Amniotic stem cell (primary cell): ENCODE measurements around the gene FAM227B.
A peak's percentile ranks its signal among the peaks of the same experiment; 100 is the strongest.
"Not testable (repeated sequence)": the region's sequence is repeated elsewhere in the genome, so short reads cannot be mapped to it uniquely, and the experiment has no call there.

Source experiments
- DNase-seq: peaks from one replicate; lab custom pipeline; 2025; lab: John Stamatoyannopoulos, UW

The FAM227B gene

GRCh38 chr15:49372366-49372765 is 248.3 kb downstream of the FAM227B start:
- DNase-seq = no peak

DNA sequence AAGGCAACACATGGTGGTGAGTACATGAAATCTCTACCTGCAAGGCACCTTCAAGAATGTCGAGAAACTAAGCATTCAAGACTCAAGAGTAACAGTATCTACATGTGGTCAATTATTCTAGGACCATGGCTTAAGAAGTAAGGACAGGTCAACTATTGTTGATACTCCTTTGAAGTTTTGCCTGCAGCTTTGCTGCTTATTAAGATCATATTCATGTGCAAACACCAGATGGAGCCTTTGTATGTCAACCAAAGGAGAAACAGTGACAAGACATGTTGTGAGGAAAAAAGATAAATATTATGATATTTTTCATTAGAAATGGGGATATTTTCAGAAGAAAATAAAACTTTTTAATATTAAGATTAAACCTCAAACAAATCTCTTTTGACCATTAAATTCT is 249.8 kb downstream of the FAM227B start:
- DNase-seq = no peak

GRCh38 chr15:49366496-49366895 is 254.1 kb downstream of the FAM227B start:
- no peak for DNase-seq

GRCh38 chr15:49361370-49361769 is 259.2 kb downstream of the FAM227B start:
- DNase-seq = no peak

DNA sequence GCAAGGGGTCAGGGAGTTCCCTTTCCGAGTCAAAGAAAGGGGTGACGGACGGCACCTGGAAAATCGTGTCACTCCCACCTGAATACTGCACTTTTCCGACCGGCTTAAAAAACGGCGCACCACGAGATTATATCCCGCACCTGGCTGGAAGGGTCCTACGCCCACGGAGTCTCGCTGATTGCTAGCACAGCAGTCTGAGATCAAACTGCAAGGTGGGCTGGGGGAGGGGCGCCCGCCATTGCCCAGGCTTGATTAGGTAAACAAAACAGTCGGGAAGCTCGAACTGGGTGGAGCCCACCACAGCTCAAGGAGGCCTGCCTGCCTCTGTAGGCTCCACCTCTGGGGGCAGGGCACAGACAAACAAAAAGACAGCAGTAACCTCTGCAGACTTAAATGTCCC is 266.2 kb downstream of the FAM227B start:
- DNase-seq = not testable (repeated sequence)

GRCh38 chr15:49343546-49343945 is 277.1 kb downstream of the FAM227B start:
- DNase-seq = no peak

DNA sequence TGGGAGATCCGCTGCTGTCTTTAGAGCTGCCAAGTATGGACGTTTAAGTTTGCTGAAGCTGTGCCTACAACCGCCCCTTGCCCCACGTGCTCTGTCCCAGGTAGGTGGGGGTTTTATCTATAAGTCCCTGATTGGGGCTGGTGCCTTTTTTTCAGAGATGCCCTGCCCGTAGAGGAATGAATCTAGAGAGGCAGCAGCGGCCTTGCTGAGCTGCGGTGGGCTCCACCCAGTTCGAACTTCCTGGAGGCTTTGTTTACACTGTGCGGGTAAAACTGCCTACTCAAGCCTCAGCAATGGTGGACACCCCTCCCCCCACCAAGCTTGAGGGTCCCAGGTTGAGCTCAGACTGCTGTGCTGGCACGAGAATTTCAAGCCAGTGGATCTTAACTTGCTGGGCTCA is 281.0 kb downstream of the FAM227B start:
- DNase-seq = no peak

DNA sequence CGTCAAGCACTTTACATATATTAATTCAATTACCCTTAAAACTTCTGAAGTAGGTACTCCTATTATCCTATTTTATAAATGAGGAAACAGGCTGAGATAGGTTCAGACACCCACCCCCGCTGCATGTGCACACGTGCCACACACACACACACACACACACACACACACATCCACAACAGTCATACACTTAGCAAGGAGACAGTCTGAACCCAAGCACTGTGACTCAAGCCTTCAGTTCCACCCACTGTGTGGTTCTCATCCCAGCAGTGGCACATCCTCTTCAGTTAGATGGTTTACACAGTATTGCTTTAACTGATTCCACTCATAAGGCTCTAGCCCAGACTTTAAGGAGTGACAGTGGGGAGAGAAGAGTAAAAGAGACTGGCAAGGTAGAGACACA is 288.7 kb downstream of the FAM227B start:
- DNase-seq = no peak

- DNase-seq = no peak
These were observed 289.2 kb downstream of the FAM227B start for GRCh38 chr15:49331442-49331841.

- DNase-seq = no peak
These were observed 290.5 kb downstream of the FAM227B start for GRCh38 chr15:49330166-49330565.

DNA sequence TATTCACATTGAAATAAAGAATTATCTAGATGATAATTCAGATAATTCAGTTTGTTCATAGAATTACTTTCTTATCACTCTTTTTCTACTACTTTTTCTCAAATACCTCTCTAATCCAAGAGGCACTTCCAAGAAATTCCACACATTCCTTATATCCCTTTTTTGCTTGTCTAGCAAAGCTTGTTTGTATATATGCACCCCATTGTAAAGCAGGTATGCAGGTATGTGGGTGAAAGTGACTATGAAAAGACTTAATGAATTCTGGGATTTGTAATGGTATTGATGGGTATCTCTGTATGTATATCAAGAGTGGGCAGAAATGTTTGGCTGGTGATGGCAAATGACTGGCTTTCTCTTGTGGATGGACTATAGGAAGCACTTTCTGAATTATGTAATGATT is 291.7 kb downstream of the FAM227B start:
- DNase-seq = no peak

GRCh38 chr15:49327927-49328326 is 292.7 kb downstream of the FAM227B start:
- no peak for DNase-seq

GRCh38 chr15:49323207-49323606 is 297.4 kb downstream of the FAM227B start:
- DNase-seq = no peak

DNA sequence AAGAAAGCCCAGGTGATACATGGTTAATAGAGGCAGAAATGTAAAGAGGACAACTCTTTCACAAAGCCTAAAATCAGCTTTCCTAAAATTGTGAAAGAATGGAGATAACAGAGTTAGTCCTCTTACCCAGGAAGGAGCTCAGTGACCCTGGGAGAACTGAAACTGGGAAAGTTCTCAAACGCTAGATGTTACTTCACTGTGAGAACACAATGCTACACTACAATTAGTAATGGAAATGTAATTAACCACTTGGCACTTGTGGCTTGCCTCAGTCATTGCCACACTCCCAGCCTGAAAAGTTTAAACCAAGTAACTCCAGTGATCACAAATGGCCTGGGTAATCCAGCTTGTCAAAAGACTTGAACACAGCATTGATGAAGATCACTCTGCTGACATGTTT is 300.3 kb downstream of the FAM227B start:
- no peak for DNase-seq

GRCh38 chr15:49315391-49315823 is 305.2 kb downstream of the FAM227B start:
- no peak for DNase-seq

DNA sequence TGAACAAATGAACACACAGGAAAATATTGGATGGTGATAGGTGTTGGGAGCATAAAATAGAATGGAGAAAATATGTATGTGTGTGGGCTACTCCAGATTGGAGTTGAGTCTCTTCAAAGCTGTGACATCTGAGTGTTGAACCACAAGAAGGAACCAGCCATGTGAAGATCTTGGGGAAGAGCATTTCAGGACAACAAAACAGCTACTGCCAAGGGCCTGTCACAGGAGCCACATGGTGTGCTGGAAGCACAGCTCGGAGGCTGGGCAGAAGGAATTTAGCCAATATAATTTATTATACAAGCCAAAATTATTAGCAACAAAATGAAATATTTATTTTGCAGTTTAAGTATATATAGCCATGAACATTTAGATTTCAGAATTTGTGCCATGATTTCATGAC is 305.9 kb downstream of the FAM227B start:
- DNase-seq = no peak

DNA sequence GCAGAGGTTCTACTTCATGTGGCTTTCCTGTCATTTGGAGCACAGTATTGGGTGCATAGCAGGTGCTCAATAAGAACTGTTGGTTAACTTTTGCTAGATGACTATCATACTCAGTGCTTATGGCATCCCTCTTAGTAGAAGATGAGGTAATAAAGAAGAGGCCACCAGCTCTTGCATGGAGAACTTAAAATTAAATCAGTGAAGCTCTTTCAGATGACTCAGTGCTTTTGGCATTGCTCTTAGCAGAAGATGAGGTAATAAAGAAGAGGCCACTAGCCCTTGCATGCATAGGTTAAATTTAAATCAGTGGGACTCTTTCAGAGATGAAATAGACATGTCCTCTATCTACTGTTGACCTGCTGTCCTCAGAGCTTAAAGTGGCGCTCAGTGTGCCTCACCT is 307.0 kb downstream of the FAM227B start:
- DNase-seq = peak; percentile 10

GRCh38 chr15:49309889-49310288 is 310.7 kb downstream of the FAM227B start:
- no peak for DNase-seq

DNA sequence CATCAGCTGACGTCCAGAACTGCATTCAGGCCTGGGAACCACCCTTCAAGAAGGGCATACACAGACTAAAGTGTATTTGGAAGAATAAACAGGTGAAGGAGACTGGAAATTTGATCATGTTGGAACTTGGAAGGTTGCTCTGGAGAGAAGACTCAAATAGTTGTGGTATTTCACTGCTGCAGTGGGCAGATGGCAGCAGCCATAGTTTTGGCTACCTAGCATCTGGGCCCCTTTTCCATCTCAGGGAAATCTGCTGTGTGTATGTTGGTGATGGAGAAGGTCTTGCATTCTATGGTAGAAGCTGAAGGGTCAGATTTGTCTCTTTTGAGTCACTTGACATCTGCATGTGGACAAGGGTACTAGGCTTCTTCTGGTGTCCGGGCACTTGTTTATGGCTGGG is 311.9 kb downstream of the FAM227B start:
- no peak for DNase-seq

DNA sequence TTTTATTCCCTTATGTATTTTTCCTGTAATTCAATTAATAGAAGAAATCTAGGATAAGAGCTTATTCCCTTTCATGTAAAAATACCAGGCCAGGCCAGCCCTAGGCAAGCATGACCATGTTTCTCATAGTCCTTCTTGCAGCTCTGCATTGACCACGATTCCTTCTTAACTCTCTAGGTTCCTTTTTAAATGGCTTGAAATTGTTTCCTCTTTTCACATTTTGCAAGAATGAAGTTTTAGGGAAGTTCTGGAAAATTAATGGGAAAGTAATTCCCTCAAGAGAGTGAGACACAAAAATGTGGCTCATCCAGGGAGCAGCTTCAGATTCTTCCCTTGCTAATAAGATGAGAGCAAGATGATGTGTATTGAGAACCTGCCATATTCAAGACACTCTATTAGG is 314.1 kb downstream of the FAM227B start:
- no peak for DNase-seq

GRCh38 chr15:49303003-49303402 is 317.6 kb downstream of the FAM227B start:
- no peak for DNase-seq

GRCh38 chr15:49301562-49301961 is 319.1 kb downstream of the FAM227B start:
- no peak for DNase-seq

DNA sequence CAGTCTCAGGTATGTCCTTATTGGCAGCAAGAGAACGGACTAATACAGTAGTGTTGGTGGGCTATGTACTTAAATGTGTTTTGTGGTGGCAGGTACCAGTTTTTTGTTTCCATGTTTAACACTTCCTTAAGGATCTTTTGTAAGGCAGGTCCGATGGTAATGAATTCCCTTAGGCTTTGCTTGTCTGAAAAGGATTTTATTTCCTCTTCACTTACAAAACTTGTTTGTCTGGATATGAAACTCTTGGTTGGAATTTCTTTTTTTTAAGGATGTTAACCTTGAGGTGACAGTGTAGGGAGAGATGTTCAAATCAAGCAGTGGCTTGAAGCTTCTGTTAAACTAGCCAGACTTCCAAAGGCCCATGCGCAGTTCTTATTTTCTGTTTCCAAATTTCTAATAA is 319.8 kb downstream of the FAM227B start:
- DNase-seq = no peak

DNA sequence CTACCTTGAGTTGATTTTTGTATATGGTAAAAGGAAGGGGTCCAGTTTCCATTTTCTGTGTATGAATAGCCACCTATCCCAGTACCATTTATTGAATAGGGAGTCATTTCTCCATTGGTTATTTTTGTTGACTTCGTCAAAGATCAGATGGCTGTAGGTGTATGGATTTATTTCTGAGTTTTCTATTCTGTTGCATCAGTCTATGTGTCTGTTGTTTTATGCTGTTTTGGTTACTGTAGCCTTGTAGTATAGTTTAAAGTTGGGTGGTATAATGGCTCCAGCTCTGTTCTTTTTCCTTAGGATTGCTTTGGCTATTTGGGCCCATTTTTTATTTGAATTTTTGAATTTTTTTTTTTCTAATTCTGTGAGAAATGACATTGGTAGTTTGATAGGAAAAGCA is 323.0 kb downstream of the FAM227B start:
- no peak for DNase-seq

GRCh38 chr15:49296258-49296657 is 324.4 kb downstream of the FAM227B start:
- no peak for DNase-seq
